Motor neuron (in vitro differentiated cells): ENCODE data around the gene C7orf25. TPM values are rescaled to one million over a fixed set of nuclear protein-coding genes. Genes with fewer than 3 reads are reported as not detected.

ENCODE experiments used
- ATAC-seq, 8 experiments: fragments of 200-7000 bp; cut with Tn5 transposase; replicated peaks in 6 of 8; 2 replicates each; pipeline ENCODE4 v1.8.0; 2021; ENCODE audit warnings: mild to moderate bottlenecking in 8 of 8, moderate library complexity in 8 of 8
- H3K27ac ChIP-seq, 2 donors: fragments of 250-450 bp; sonication (Bioruptor Pico); 2 replicates each; pipeline ENCODE4 v1.9.0; 2021; ENCODE audit warnings: antibody characterized with exemption in 2 of 2, mild to moderate bottlenecking in 2 of 2, moderate library complexity in 1 of 2
- H3K4me1 ChIP-seq, 2 donors: fragments of 250-450 bp; sonication (Bioruptor Pico); replicated peaks in 1 of 2; 2 replicates each; pipeline ENCODE4 v1.6.1; 2021; ENCODE audit warnings: antibody characterized with exemption in 2 of 2, mild to moderate bottlenecking in 2 of 2, moderate library complexity in 1 of 2
- H3K4me3 ChIP-seq, 5 donors: fragments of 250-450 bp; sonication (Bioruptor Pico); 2 replicates each; pipeline ENCODE4 v1.9.0; 2021; ENCODE audit warnings: antibody characterized with exemption in 5 of 5, mild to moderate bottlenecking in 5 of 5, moderate library complexity in 4 of 5
- WGBS, 10 experiments: fragments of 450-650 bp; shearing (Covaris generic); methylation state at CpG; one replicate each; pipeline ENCODE4 v1.0.0; 2022; 5-methylcytosine and 5-hydroxymethylcytosine counted together
- in situ Hi-C, 9 experiments: fragments of 400-800 bp; cut with MboI; loops; one replicate each; pipeline ENCODE4 v1.15.0; 2021; ENCODE audit warnings: low sequenced_read_pairs in 9 of 9, low pct_unique_long_range_greater_than_20kb in 2 of 9; ENCODE audit not compliant: unreplicated experiment in 9 of 9
- total RNA-seq, 8 experiments: library from RNA; unstranded; fragments of 300-600 nt; gene quantifications; 2 replicates each; pipeline versions ENCODE4 v1.2.3 to v1.2.4, GENCODE V29; 2022

Gene C7orf25
- total RNA-seq, 8 experiments from 2014 or later = 3.5 to 12.1 (median 4.5) TPM

DNA sequence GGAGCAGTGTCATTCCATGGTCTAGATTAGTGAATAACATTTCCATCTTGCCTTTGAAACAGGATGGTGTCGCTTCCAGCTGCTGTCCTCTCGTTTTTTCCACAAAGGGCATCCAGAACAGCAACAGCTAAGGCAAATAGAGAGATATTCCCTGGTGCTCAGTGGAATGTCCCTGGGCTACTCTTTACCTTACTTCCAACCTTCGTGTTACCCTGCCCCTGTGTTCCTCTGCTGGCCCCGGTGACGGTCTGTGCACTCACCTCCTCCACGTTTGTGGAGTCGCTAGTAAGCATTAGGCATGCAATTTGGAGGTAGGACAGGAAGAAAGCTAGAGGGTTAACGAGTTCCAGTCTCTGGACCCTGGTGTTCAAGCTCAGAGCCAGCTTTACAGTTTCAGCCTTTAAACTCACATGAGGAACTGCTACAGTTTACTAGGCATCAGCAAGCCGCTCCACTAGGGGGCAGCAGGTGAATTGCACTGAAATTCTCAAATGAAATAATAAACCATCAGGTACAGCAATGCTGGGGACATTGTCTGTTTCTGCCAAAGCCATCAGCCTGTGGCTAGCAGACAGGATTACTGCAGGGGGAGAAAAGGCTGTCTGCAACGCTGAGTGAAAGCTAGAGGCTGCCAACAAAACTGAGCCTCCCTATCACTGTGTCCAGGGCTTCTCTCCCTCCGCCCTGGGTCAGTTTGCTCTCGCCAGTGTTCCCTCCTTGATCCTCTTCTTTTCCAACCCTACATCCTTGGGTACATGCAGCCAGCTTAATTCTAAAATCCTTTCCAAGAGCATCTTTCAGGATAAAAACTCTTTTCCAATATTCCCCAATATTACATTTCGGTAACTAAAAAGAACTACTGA, 29.3 kb upstream of the C7orf25 start:
- in situ Hi-C loops = loop anchor here in 5 of 9 experiments (10.0 to 25.0 kb wide), 6 partner anchors 164 to 896 kb away; partner anchors contain the start of gene HECW1 (in 1 of the 5)
- no peak overlapping the region for H3K4me3 ChIP-seq
- H3K4me1 ChIP-seq = no peaks in the 10 kb centered on the region
- no peak overlapping the region for H3K27ac ChIP-seq
- WGBS, 10 experiments = 0 to 100% (median 68%) methylated on average over 1 to 12 of the region's 13 CpGs
- peak; percentile 68 to 97 (median 95) for ATAC-seq

DNA sequence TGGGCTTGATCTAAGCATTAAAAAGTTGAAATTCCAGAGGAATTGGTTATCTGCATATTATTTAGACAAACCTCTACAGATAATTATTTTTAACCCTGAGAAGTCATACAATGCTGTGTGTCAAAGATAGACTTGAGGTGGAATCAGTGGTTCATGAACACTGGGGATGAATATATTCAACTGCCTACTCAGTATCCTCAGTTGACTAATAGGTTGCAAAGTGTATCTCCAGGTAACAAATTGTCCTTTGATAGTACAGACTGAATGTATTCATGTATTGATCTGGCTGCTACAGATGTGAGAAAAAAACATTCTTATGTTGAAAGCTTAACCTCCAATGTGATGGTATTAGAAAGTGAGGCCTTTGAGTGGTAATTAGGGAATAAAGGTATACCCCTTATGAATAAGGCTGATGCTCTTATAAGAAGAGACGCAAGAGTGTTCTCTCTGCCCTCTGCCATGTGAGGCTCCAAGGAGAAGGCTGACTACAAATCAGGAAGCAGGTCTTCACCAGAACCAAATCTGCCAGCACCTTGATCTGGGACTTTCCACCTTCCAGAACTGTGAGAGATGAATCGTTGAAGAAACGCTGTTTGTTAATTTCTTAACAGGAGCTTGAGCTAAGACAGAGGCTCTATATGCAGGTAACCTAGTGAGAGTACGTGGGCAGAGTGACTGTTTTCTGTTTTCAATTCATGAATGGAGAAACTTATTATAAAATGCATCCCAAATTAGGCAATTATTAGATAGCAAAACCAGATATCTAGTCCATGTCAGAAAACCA, 27.8 kb upstream of the C7orf25 start:
- no peak for ATAC-seq
- H3K4me1 ChIP-seq = no peaks in the 10 kb centered on the region
- no peak overlapping the region for H3K4me3 ChIP-seq
- in situ Hi-C loops = loop anchor here in 5 of 9 experiments (10.0 to 25.0 kb wide), 7 partner anchors 165 to 898 kb away; partner anchors contain the start of genes COA1 (in 1 of the 5) and HECW1 (in 1 of the 5)
- 80 to 100% (median 94%) methylated on average over 1 to 4 of the region's 4 CpGs; no CpG with 5 or more reads in 2 of the 10 experiments for WGBS, 10 experiments
- H3K27ac ChIP-seq = no peak overlapping the region

DNA sequence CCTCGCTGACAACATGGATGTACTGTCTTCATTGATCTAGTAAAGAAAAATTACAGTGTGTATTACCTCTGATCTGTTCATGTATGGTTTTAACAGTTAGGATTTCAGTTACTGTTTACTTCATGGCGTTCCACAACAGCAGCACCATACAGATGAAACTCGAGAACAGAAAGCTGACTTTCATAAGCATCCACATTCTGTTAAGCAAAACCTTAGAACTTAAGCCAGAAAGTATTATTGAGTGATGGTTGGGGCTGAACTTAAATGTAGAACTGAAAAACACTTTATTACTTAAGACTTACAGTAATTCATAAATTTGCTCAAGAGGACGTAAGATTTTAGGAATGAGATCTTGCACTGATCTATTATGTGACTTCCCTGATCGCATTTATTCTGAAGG, 24.0 kb upstream of the C7orf25 start:
- ATAC-seq = no peak
- WGBS, 10 experiments = 70 to 100% (median 93%) methylated on average over 1 to 5 of the region's 5 CpGs
- Histone ChIP-seq H3K4me3 (no peak overlapping the region), H3K27ac (no peak overlapping the region), H3K4me1 (peaks cover 7% of the 10 kb centered on the region in 2 donors)
- in situ Hi-C loops = loop anchor here in 5 of 9 experiments (10.0 to 25.0 kb wide), 5 partner anchors 176 to 901 kb away; partner anchors contain the start of genes COA1 (in 1 of the 5) and HECW1 (in 1 of the 5)

DNA sequence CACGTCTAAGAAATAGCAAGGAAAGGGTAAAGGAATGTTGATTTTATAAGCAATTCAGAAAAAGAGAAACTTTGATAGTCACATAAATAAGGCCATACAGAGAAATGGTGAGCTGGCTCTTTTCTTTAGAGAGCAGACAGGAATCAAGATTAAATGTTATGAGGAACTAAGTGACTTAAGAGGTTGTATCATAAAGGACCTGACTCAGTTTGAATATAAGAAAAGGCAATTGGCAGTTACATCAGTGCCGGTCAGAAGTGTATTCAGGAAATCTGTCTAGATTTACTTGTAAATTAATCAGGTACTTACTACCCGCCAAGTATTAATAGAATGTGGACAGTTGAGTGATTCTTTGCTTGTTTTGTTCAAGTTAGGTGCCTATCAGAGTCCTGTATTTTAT, 22.4 kb upstream of the C7orf25 start:
- no peak for ATAC-seq
- 78 to 95% (median 88%) methylated on average over 1 to 3 of the region's 3 CpGs for WGBS, 10 experiments
- no peak overlapping the region for H3K4me3 ChIP-seq
- H3K4me1 ChIP-seq = peaks cover 12 to 15% of the 10 kb centered on the region in 2 donors
- in situ Hi-C loops = loop anchor here in 5 of 9 experiments (10.0 to 25.0 kb wide), 5 partner anchors 178 to 903 kb away; partner anchors contain the start of genes COA1 (in 1 of the 5) and HECW1 (in 1 of the 5)
- H3K27ac ChIP-seq = no peak overlapping the region

- in situ Hi-C loops = loop anchor here in 5 of 9 experiments (10.0 to 25.0 kb wide), 5 partner anchors 179 to 904 kb away; partner anchors contain the start of genes COA1 (in 1 of the 5) and HECW1 (in 1 of the 5)
- Histone ChIP-seq H3K27ac (peak overlapping the region; percentile 54 to 85), H3K4me3 (peak overlapping the region; percentile 64 to 96 (median 84)), H3K4me1 (peaks cover 12 to 15% of the 10 kb centered on the region in 2 donors)
- ATAC-seq = peak; percentile 9 to 30 (median 16)
- WGBS, 10 experiments = 0 to 3% (median 0%) methylated on average over 1 to 10 of the region's 17 CpGs; no CpG with 5 or more reads in 1 of the 10 experiments
Measured at GRCh38 chr7:42932811-42933591, 21.1 kb upstream of the C7orf25 start.

GRCh38 chr7:42931834-42932651, 20.2 kb upstream of the C7orf25 start, which contains the start of the genes MRPL32 and PSMA2:
Gene MRPL32, plus strand, starts transcription at chr7:42932376. Its CDS starts 11 bp downstream, at chr7:42932387.
Gene PSMA2, minus strand, starts transcription at chr7:42932174. Its CDS starts 16 bp downstream, at chr7:42932158.
- H3K4me3 ChIP-seq = peak within 1 kb of the TSS; percentile 64 to 96 (median 84)
- WGBS, 10 experiments = 0 to 3% (median 0%) methylated on average over 1 to 21 of the region's 56 CpGs; no CpG with 5 or more reads in 2 of the 10 experiments
- in situ Hi-C loops = loop anchor here in 5 of 9 experiments (10.0 to 25.0 kb wide), 5 partner anchors 180 to 905 kb away; partner anchors contain the start of genes COA1 (in 1 of the 5) and HECW1 (in 1 of the 5)
- H3K27ac ChIP-seq = peak within 1 kb of the TSS; percentile 54 to 85
- peak; percentile 96 to 100 (median 100) for ATAC-seq
- peaks cover 12 to 15% of the 10 kb centered on the region in 2 donors for H3K4me1 ChIP-seq

- H3K4me3 ChIP-seq = peak overlapping the region; percentile 64 to 96 (median 84)
- H3K27ac ChIP-seq = peak overlapping the region; percentile 54 to 81
- WGBS, 10 experiments = 0 to 3% (median 0%) methylated on average over 1 to 12 of the region's 12 CpGs
- in situ Hi-C loops = loop anchor here in 5 of 9 experiments (10.0 to 25.0 kb wide), 5 partner anchors 181 to 906 kb away; partner anchors contain the start of genes COA1 (in 1 of the 5) and HECW1 (in 1 of the 5)
- ATAC-seq = no peak
- peaks cover 12 to 15% of the 10 kb centered on the region in 2 donors for H3K4me1 ChIP-seq
Measured at GRCh38 chr7:42931447-42931833, 19.6 kb upstream of the C7orf25 start.

DNA sequence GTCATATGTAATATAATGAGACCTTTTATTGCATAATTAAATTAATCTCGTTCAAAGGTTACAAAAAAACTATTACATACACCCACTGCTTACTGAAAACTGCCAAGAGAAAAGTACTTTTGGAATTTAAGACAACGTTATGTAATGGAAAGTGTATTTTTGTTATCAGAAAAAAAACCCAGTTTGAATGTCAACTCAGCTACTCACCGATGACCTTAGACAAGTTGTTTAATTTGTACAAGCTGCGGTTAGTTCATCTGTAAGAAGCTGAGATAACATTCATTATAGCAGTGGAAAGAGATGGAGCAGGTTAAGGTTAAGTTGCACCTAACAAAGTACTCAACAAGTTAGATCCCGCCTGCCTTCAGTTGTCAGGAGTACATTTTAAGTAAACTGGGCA, 19.0 kb upstream of the C7orf25 start:
- peak overlapping the region; percentile 64 to 96 (median 84) for H3K4me3 ChIP-seq
- in situ Hi-C loops = loop anchor here in 5 of 9 experiments (10.0 to 25.0 kb wide), 5 partner anchors 181 to 906 kb away; partner anchors contain the start of genes COA1 (in 1 of the 5) and HECW1 (in 1 of the 5)
- no peak for ATAC-seq
- H3K4me1 ChIP-seq = peaks cover 12 to 15% of the 10 kb centered on the region in 2 donors
- WGBS, 10 experiments = 0 to 33% (median 6%) methylated on average over 1 to 5 of the region's 5 CpGs
- H3K27ac ChIP-seq = no peak overlapping the region

GRCh38 chr7:42929449-42929848, 17.6 kb upstream of the C7orf25 start:
- Histone ChIP-seq H3K27ac (no peak overlapping the region), H3K4me3 (no peak overlapping the region), H3K4me1 (peaks cover 12 to 15% of the 10 kb centered on the region in 2 donors)
- ATAC-seq = no peak
- 50 to 100% (median 67%) methylated on average over 1 to 3 of the region's 3 CpGs; no CpG with 5 or more reads in 1 of the 10 experiments for WGBS, 10 experiments
- in situ Hi-C loops = loop anchor here in 5 of 9 experiments (25.0 kb wide), 4 partner anchors 183 to 908 kb away; partner anchors contain the start of gene HECW1 (in 1 of the 5)

DNA sequence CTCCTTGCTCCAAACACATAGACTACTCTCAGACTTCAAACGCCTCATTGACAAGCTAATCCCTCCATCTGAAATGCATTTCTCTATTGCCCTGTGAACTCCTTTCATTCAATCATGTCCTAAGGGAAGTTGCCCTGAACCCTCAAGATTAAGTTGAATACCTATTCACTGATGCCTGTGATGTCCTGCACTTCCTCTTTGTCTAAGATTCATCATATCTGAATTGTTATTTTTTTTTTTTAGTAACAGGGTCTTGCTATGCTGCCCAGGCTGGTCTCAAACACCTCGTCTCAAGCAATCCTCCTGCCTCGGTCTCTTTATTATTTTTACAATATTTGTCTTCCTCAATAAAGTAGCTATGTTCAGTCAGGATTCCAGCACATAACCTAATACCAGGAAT, 16.9 kb upstream of the C7orf25 start:
- Histone ChIP-seq H3K4me3 (no peak overlapping the region), H3K4me1 (peaks cover 12 to 14% of the 10 kb centered on the region in 2 donors), H3K27ac (no peak overlapping the region)
- ATAC-seq = no peak
- WGBS, 10 experiments = 42 to 100% (median 80%) methylated on average over 1 to 3 of the region's 3 CpGs; no CpG with 5 or more reads in 1 of the 10 experiments
- in situ Hi-C loops = loop anchor here in 5 of 9 experiments (25.0 kb wide), 4 partner anchors 184 to 909 kb away; partner anchors contain the start of gene HECW1 (in 1 of the 5)
